DLD1 (cell line): Measurements from ENCODE around the gene C12orf54.
"Not testable (repeated sequence)": the region's sequence is repeated elsewhere in the genome, so short reads cannot be mapped to it uniquely, and the experiment has no call there.

ENCODE experiments used
- in situ Hi-C: cut with HindIII; loops from 2 replicates; pipeline ENCODE4 v1.10.0; 2017; ENCODE audit warnings: low sequenced_read_pairs

Gene C12orf54

DNA sequence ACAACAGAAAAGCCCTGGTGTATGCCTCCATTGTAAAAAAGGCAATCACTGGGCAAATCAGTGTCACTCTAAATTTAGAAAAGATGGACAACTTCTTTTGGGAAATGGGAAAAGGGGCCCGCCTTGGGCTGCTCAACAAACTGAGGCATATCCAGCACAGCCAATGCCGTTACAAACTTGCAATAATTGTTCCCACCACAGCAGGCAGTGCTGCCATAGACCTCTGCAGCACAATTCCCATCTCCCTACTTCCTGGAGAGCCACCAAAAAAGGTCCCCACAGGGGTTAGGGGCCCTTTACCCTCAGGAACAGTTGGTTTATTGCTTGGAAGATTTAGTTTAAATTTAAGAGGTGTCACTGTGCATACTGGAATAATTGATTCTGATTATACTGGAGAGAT is 26.7 kb downstream of the C12orf54 start:
- in situ Hi-C loops = no loop called here

- in situ Hi-C loops = no loop called here
These were observed 27.8 kb downstream of the C12orf54 start for GRCh38 chr12:48510111-48510510.

GRCh38 chr12:48512855-48513254 is 30.6 kb downstream of the C12orf54 start:
- in situ Hi-C loops = no loop called here

GRCh38 chr12:48514728-48515127 is 32.4 kb downstream of the C12orf54 start:
- in situ Hi-C loops = no loop called here

GRCh38 chr12:48520381-48520780 is 38.1 kb downstream of the C12orf54 start:
- in situ Hi-C loops = not testable (repeated sequence)

DNA sequence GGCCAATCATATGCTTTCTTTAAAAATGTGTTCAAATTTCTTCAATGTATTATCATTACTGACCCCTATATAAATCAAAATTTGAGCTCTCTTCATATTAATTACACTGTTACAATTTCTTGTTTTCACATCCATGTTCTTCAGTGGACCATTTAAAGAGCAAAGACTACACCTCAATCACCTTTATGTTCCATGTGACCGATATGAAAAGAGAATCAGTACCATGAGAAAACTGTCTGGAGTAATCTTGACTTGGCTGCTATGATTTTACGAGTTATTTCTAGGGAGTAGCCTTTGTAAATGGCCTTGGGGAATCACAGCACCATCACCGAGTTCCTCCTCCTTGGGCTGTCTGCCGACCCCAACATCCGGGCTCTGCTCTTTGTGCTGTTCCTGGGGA is 43.0 kb downstream of the C12orf54 start, which contains the start of gene OR8S1:
TSS of gene OR8S1 (plus strand) at position 301 of the 400 bp plus-strand sequence. CDS start at position 301, 0 bp downstream.
- in situ Hi-C loops = no loop called here

GRCh38 chr12:48527891-48528670 is 45.8 kb downstream of the C12orf54 start:
- in situ Hi-C loops = no loop called here

- in situ Hi-C loops = no loop called here
These were observed 50.3 kb downstream of the C12orf54 start for GRCh38 chr12:48532601-48533000.

GRCh38 chr12:48536602-48537001 is 54.3 kb downstream of the C12orf54 start:
- in situ Hi-C loops = no loop called here

DNA sequence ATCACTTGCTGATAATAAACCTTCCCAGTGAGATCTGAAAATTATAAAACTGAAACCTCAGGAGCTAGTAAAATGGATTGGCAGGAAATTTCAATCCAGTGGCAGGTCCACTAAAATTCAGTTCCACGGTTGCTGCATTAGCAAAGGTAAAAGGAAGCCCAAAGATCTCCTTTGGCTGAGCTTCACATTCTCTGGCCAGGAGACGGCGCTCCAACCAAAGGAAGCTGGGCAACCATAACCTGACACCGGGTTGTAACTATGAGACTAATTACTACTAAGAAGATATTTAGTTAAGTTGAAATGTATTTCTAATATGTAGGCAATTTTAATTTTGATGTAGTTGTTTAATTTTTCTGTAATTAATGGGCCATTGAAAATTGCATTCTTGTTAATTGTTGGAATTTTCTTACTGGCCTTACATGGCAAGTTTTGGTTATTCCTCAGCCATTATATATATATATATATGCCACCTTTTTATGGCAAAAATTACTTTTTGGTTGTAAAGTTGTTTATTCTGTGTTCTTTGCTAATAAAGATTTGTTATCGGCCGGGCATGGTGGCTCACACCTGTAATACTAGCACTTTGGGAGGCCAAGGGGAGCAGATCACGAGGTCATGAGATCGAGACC is 60.1 kb downstream of the C12orf54 start:
- in situ Hi-C loops = no loop called here

- in situ Hi-C loops = no loop called here
These were observed 63.7 kb downstream of the C12orf54 start for GRCh38 chr12:48545833-48546469.
